ENCODE measurements around the gene DOCK1. TPM values are rescaled to one million over a fixed set of nuclear protein-coding genes. Genes with fewer than 3 reads are reported as not detected.

Gene DOCK1
- total RNA-seq, 2 donors from 2014 or later: 52.9 to 76.7 TPM

- TF ChIP-seq, protein P1, sequence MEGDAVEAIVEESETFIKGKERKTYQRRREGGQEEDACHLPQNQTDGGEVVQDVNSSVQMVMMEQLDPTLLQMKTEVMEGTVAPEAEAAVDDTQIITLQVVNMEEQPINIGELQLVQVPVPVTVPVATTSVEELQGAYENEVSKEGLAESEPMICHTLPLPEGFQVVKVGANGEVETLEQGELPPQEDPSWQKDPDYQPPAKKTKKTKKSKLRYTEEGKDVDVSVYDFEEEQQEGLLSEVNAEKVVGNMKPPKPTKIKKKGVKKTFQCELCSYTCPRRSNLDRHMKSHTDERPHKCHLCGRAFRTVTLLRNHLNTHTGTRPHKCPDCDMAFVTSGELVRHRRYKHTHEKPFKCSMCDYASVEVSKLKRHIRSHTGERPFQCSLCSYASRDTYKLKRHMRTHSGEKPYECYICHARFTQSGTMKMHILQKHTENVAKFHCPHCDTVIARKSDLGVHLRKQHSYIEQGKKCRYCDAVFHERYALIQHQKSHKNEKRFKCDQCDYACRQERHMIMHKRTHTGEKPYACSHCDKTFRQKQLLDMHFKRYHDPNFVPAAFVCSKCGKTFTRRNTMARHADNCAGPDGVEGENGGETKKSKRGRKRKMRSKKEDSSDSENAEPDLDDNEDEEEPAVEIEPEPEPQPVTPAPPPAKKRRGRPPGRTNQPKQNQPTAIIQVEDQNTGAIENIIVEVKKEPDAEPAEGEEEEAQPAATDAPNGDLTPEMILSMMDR (IDR thresholded peaks at IDR 0.05): no peak
- DNase-seq (ENCODE audit: low spot score): no peak
- ATAC-seq (ENCODE audit: insufficient number of reproducible peaks, low FRiP score, low read depth): no peak
- H3K27me3 ChIP-seq (replicated peaks; ENCODE audit: insufficient read depth): no peaks in the 10 kb centered on the region
- H3K9me3 ChIP-seq: no peaks in the 10 kb centered on the region
- no peaks in the 10 kb centered on the region for H3K4me1 ChIP-seq (ENCODE audit: control insufficient read depth in 1 of 2, low read depth in 2 of 2)
- no peak overlapping the region for H3K27ac ChIP-seq
- no peak overlapping the region for H3K4me3 ChIP-seq
- peaks cover 4% of the 10 kb centered on the region for H3K36me3 ChIP-seq
These were observed 195.9 kb downstream of the DOCK1 start for GRCh38 chr10:127100983-127101615.

DNA sequence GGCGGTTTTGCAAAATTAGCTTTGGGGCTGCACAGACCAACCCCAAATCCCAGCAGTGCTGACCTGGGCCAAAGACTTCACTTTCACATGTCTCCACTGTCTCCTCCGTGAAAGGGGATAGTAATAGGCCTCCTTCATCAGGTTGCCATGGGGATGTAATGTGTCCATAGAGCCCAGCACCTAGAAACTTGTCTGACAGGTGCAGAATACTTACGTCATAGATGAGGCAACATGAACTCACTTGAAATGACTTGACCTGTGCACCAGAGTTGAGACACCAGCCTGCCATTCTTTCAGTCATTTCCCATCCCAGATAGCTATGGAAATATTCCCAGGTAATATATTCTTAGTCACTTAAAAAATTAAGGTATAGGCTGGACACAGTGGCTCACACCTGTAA lies 196.9 kb downstream of the DOCK1 start:
- ATAC-seq (ENCODE audit: insufficient number of reproducible peaks, low FRiP score, low read depth): no peak
- no peaks in the 10 kb centered on the region for H3K9me3 ChIP-seq
- TF ChIP-seq, protein P1 (IDR thresholded peaks at IDR 0.05): no peak
- H3K27me3 ChIP-seq (replicated peaks; ENCODE audit: insufficient read depth): no peaks in the 10 kb centered on the region
- no peak overlapping the region for H3K4me3 ChIP-seq
- H3K4me1 ChIP-seq (ENCODE audit: control insufficient read depth in 1 of 2, low read depth in 2 of 2): no peaks in the 10 kb centered on the region
- DNase-seq (ENCODE audit: low spot score): no peak
- peaks cover 4% of the 10 kb centered on the region for H3K36me3 ChIP-seq
- no peak overlapping the region for H3K27ac ChIP-seq

- ATAC-seq (ENCODE audit: insufficient number of reproducible peaks, low FRiP score, low read depth) (no peak), DNase-seq (ENCODE audit: low spot score) (no peak)
- Histone ChIP-seq H3K27me3 (replicated peaks; ENCODE audit: insufficient read depth) (no peaks in the 10 kb centered on the region), H3K9me3 (no peaks in the 10 kb centered on the region), H3K4me1 (ENCODE audit: control insufficient read depth in 1 of 2, low read depth in 2 of 2) (no peaks in the 10 kb centered on the region), H3K27ac (no peak overlapping the region), H3K36me3 (peaks cover 14% of the 10 kb centered on the region), H3K4me3 (no peak overlapping the region)
- TF ChIP-seq, protein P1 (IDR thresholded peaks at IDR 0.05): no peak
These were observed 209.9 kb downstream of the DOCK1 start for GRCh38 chr10:127115100-127115499.

GRCh38 chr10:127117125-127117524 lies 211.9 kb downstream of the DOCK1 start:
- ATAC-seq (ENCODE audit: insufficient number of reproducible peaks, low FRiP score, low read depth) (no peak), DNase-seq (ENCODE audit: low spot score) (no peak)
- Histone ChIP-seq H3K27me3 (replicated peaks; ENCODE audit: insufficient read depth) (no peaks in the 10 kb centered on the region), H3K36me3 (peaks cover 15% of the 10 kb centered on the region), H3K27ac (no peak overlapping the region), H3K9me3 (no peaks in the 10 kb centered on the region), H3K4me3 (no peak overlapping the region), H3K4me1 (ENCODE audit: control insufficient read depth in 1 of 2, low read depth in 2 of 2) (no peaks in the 10 kb centered on the region)
- TF ChIP-seq, protein P1 (IDR thresholded peaks at IDR 0.05): no peak

DNA sequence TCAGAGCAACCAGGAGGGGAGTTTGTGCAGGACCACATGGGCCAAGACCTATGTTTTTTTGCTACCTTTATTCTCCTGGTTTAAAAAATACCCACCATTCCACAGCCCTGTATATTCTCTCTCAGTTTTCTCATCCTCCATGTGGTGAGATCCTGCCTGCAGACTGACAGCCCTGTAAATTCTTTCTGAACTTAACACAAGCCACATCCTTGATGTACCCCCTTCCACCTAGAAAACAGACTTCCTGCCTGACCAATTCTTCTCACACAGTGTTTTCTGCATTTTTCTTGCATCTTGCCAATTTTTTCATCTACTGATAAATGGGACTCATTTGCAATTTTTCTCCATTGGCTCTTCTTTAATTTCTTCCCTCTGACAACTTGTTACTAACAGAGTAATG lies 212.8 kb downstream of the DOCK1 start:
- no peak for DNase-seq (ENCODE audit: low spot score)
- Histone ChIP-seq H3K27me3 (replicated peaks; ENCODE audit: insufficient read depth) (no peaks in the 10 kb centered on the region), H3K4me1 (ENCODE audit: control insufficient read depth in 1 of 2, low read depth in 2 of 2) (no peaks in the 10 kb centered on the region), H3K9me3 (no peaks in the 10 kb centered on the region), H3K4me3 (no peak overlapping the region), H3K27ac (no peak overlapping the region), H3K36me3 (peaks cover 13% of the 10 kb centered on the region)
- ATAC-seq (ENCODE audit: insufficient number of reproducible peaks, low FRiP score, low read depth): no peak
- TF ChIP-seq, protein P1 (IDR thresholded peaks at IDR 0.05): no peak
